Liver (tissue), 9 donors: Measurements from ENCODE around the gene TEX28. TPM values are rescaled to one million over a fixed set of nuclear protein-coding genes. Genes with fewer than 3 reads are reported as not detected.
"Not testable (repeated sequence)": the region's sequence is repeated elsewhere in the genome, so short reads cannot be mapped to it uniquely, and the experiment has no call there.

Experiments
- DNase-seq: peaks from one replicate; pipeline ENCODE4 v3.0.0-alpha.2; 2017; ENCODE audit warnings: low spot score
- H3K27ac ChIP-seq, 2 donors: one replicate each; pipeline ENCODE4 v1.7.0; 2013; ENCODE audit warnings: inconsistent platforms in 2 of 2, low read length in 2 of 2, control low read depth in 1 of 2, low read depth in 1 of 2, mild to moderate bottlenecking in 1 of 2
- H3K27me3 ChIP-seq, 4 donors: one replicate each; pipeline versions ENCODE4 v1.6.1 to v1.7.0; 2013; ENCODE audit warnings: low read length in 3 of 4, inconsistent platforms in 1 of 4, mild to moderate bottlenecking in 1 of 4, moderate library complexity in 1 of 4; ENCODE audit not compliant: control insufficient read depth in 4 of 4, insufficient read depth in 4 of 4
- H3K36me3 ChIP-seq, 4 donors: one replicate each; pipeline versions ENCODE4 v1.6.1 to v1.7.0; 2013; ENCODE audit warnings: low read length in 3 of 4, mild to moderate bottlenecking in 3 of 4, low read depth in 1 of 4, moderate library complexity in 1 of 4; ENCODE audit not compliant: control insufficient read depth in 4 of 4, insufficient read depth in 3 of 4
- H3K4me1 ChIP-seq, 4 donors: one replicate each; pipeline versions ENCODE4 v1.6.1 to v1.7.0; 2013; ENCODE audit warnings: low read length in 3 of 4, mild to moderate bottlenecking in 3 of 4, moderate library complexity in 1 of 4; ENCODE audit not compliant: control insufficient read depth in 4 of 4, insufficient read depth in 4 of 4
- H3K4me3 ChIP-seq, 3 donors: one replicate each; pipeline versions ENCODE4 v1.6.1 to v1.7.0; 2013; ENCODE audit warnings: low read length in 3 of 3, control low read depth in 1 of 3, low read depth in 1 of 3, mild to moderate bottlenecking in 1 of 3
- H3K9ac ChIP-seq, 2 donors: one replicate each; pipeline ENCODE4 v1.7.0; 2013; ENCODE audit warnings: low read length in 2 of 2, mild to moderate bottlenecking in 2 of 2, moderate library complexity in 2 of 2, control low read depth in 1 of 2, low read depth in 1 of 2
- H3K9me3 ChIP-seq, 4 donors: one replicate each; pipeline versions ENCODE4 v1.6.1 to v1.7.0; 2013; ENCODE audit warnings: low read length in 3 of 4; ENCODE audit not compliant: control insufficient read depth in 4 of 4
- WGBS: extraction: QIAGEN DNeasy Blood & Tissue Kit; methylation state at CpG from one replicate; pipeline ENCODE4 v1.1.7; 2013; 5-methylcytosine and 5-hydroxymethylcytosine counted together
- polyA plus RNA-seq, 2 donors: library from polyadenylated mRNA; stranded (reverse) in 1 of 2; unstranded in 1 of 2; fragments of 200-250 nt in 1 of 2; fragments of >200 nt in 1 of 2; fragmentation: Nextera tagmentation in 1 of 2; extraction: Ambion mirVana in 1 of 2; gene quantifications; one replicate each; pipeline versions ENCODE4 v1.2.1 to v1.2.3, GENCODE V29; 2013 to 2015
- total RNA-seq, 2 donors: library from RNA; depleted of rRNA; stranded (reverse); fragments of >200 nt; gene quantifications; one replicate each; pipeline ENCODE4 v1.2.3, GENCODE V29; 2014
- donor health status: healthy.
- donor health status: healthy.
- donor health status: healthy.
- donor health status: healthy.
- donor health status: healthy.

The TEX28 gene
- total and polyA plus RNA-seq, 4 donors, result not detected

DNA sequence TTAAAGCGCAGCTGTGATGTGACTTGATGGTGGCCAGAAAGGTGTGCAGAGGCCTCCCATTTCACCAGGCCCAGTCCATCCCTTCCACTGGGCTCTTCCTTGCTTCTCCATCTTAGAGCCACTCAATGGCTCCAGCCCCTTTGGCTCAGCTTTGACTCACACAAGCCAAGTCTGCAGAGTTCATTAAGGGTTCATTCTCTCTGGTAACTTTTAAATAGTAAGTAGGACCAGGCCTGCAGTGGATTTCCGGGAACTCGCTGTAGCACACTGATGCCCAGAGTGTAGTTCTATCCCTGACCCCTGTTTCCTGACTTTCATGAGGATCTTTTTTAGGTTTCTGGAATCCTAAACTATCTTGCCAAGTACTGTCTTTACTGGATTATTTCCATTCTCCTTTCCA is 25.7 kb downstream of the TEX28 start:
- DNase-seq, H3K36me3 ChIP-seq, H3K4me3 ChIP-seq, H3K27me3 ChIP-seq, H3K27ac ChIP-seq, H3K4me1 ChIP-seq, H3K9ac ChIP-seq, H3K9me3 ChIP-seq: not testable (repeated sequence)
- no CpG with 5 or more reads among the region's 3 CpGs for WGBS

DNA sequence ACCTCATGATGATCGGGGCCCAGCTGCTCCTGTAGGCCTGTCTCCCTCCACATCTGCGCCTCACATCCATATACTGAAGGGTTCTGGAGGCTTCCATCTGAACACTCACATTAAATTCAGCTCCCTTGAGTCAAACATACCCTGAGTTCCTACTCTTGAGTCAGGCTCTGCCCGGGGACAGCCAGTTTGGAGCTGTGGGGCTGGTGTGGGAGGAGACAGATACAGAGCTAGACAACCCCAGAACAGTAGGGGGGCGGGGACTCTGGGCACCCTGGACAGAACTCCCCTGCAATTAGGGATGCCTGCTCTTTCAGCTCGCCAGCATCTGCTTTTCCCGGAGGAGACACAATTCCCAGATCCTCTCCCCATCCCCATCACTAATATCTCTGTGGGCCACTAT is 31.9 kb downstream of the TEX28 start:
- not testable (repeated sequence) for H3K9me3 ChIP-seq, H3K27ac ChIP-seq, H3K9ac ChIP-seq, H3K4me1 ChIP-seq, H3K27me3 ChIP-seq, H3K4me3 ChIP-seq, DNase-seq, H3K36me3 ChIP-seq
- no CpG with 5 or more reads among the region's 6 CpGs for WGBS

DNA sequence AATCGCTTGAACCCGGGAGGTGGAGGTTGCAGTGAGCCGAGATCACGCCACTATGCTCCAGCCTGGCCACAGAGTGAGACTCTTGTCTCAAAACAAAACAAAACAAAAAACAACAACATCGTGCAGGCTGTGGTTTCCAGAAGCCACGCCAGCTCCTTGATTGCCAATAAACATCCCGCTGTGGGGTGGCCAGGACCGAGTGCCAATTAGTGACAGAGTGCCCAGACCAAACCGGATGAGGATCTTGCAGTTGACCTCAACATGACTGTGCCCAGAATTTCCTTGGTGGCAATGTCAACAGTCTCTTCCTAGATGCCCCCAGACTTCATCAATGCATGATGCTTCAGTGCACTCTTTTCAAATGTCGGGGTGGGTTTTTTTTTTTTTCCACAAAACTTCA is 36.2 kb downstream of the TEX28 start:
- not testable (repeated sequence) for DNase-seq, H3K36me3 ChIP-seq, H3K27me3 ChIP-seq, H3K4me1 ChIP-seq, H3K4me3 ChIP-seq, H3K9ac ChIP-seq, H3K27ac ChIP-seq, H3K9me3 ChIP-seq
- WGBS, result no CpG with 5 or more reads among the region's 10 CpGs

DNA sequence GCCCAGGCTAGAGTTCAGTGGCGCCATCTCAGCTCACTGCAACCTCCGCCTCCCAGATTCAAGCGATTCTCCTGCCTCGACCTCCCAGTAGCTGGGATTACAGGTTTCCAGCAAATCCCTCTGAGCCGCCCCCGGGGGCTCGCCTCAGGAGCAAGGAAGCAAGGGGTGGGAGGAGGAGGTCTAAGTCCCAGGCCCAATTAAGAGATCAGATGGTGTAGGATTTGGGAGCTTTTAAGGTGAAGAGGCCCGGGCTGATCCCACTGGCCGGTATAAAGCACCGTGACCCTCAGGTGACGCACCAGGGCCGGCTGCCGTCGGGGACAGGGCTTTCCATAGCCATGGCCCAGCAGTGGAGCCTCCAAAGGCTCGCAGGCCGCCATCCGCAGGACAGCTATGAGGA is 37.6 kb downstream of the TEX28 start, which contains the start of gene OPN1MW3:
OPN1MW3 (plus strand) TSS at position 301 of the 400 bp plus-strand sequence; CDS start at position 339, 38 bp downstream.
- no CpG with 5 or more reads among the region's 17 CpGs for WGBS

DNA sequence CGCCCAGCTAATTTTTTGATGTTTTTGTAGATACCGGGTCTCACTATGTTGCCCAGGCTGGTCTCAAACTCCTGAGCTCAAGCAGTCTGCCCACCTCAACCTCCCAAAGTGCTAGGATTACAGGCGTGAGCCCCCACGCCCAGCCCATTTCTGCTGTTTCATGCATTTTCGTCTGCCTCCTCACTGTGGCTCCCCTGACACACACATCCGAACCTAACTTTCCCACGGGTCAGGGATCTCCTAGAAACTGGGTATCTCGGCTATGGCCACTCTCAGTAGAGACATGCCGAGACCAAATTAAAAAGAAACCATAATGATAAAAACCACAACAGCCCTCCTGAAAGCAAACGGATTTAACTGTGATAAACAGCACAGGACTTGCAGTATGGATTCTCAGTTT is 46.8 kb downstream of the TEX28 start:
- not testable (repeated sequence) for H3K27ac ChIP-seq, DNase-seq, H3K36me3 ChIP-seq, H3K27me3 ChIP-seq, H3K4me1 ChIP-seq, H3K9ac ChIP-seq, H3K4me3 ChIP-seq, H3K9me3 ChIP-seq
- no CpG with 5 or more reads among the region's 10 CpGs for WGBS

More for the DNA sequence above, 37.6 kb downstream of the TEX28 start, which contains the start of gene OPN1MW3:
- H3K36me3 ChIP-seq, H3K4me1 ChIP-seq, H3K9me3 ChIP-seq, H3K4me3 ChIP-seq, H3K9ac ChIP-seq, H3K27ac ChIP-seq, DNase-seq, H3K27me3 ChIP-seq: not testable (repeated sequence)

DNA sequence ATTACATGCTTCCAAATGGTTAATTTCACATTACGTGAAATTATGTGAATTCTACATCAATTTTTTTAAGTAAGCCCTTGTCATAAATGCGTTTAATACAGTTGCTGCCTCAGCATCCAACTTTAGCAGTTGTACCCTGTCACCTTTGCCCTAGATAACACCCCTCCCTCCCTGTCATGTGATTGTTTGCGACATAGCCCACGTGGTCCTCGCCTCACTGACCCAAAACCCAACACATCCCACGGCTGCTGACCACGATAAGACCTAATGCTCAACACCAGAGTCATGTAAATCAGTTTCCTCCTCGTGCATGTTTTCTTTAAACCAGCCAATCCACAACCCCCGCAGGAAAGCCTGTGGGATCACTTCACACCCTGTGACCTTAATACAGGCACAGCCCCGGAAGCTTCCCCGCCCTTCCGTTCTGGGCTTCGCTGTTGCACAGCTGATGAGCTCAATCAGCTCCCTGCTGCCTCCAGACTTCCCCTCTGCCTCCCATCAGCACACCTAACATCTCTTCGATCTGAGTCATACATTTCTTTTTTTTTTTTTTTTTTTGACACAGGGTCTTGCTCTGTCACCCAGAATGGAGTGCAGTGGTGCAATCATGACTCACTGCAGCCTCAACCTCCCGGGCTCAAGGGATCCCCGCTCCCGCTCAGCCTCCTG is 47.4 kb downstream of the TEX28 start:
- WGBS, result no CpG with 5 or more reads among the region's 17 CpGs
- H3K9ac ChIP-seq, H3K4me1 ChIP-seq, H3K27ac ChIP-seq, DNase-seq, H3K36me3 ChIP-seq, H3K9me3 ChIP-seq, H3K27me3 ChIP-seq, H3K4me3 ChIP-seq: not testable (repeated sequence)

DNA sequence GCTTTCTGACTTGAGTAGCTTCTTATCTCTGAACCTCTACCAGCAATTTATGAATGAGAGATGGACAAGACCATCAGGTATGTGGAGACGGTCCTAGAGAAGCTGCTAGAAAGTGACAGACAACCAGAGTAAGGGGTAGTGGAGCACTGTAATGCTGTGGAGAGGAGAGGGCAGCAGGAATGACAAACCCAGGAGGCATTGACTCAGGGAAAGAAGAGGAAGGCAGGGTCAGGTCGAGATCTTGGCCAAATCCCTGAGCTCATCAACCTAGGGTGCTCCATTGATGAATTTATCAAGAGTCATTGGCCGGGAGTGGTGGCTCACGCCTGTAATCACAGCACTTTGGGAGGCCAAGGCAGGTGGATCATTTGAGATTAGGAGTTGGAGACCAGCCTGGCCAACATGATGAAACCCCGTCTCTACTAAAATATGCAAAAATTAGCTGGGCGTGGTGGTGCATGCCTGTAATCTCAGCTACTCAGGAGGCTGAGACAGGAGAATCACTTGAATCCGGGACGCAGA is 54.9 kb downstream of the TEX28 start:
- DNase-seq, result peak; percentile 14
- 83% methylated on average over 6 of the region's 8 CpGs for WGBS
- not testable (repeated sequence) for H3K27me3 ChIP-seq, H3K9ac ChIP-seq, H3K4me3 ChIP-seq, H3K27ac ChIP-seq, H3K36me3 ChIP-seq, H3K4me1 ChIP-seq, H3K9me3 ChIP-seq

DNA sequence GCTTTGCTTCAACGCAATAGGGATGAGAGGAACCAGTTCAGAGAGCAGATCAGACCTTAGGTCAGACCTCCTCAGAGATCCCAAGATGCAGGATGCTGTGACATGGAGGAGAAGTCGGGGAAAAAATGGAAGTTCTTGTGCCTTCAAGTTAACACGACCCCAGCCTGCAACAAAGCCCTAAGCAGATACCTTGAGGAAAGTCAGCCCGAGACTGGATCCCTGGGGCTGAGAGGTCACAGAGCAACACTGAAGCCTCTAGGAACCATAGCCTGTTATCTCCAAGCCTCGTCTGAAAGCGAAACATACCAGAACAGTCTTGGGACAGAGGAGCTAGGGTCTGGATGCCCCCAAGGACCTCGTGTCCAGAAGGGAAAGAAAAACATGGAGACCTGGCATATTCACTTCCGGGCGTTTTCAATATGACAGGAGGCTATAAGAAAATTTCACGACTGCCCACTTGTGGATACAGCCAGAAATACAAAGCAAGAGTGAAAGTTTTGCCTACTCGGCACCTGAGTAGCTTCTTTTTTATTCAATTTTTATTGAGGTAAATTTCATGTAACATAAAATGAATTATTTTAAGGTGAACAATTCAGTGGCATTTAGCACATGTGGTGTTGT is 55.9 kb downstream of the TEX28 start:
- not testable (repeated sequence) for DNase-seq, H3K27me3 ChIP-seq, H3K4me3 ChIP-seq, H3K27ac ChIP-seq, H3K9ac ChIP-seq, H3K36me3 ChIP-seq, H3K9me3 ChIP-seq, H3K4me1 ChIP-seq
- 76% methylated on average over 8 of the region's 11 CpGs for WGBS
